WERI-Rb-1 (cell line): ENCODE data around the gene SETD5.

Experiments
- DNase-seq: peaks from one replicate; pipeline ENCODE4 v3.0.0-alpha.2; 2020
- H3K27ac ChIP-seq: fragments of 250-450 bp; sonication (Bioruptor Pico); 2 replicates; pipeline ENCODE4 v1.5.1; 2020; ENCODE audit warnings: mild to moderate bottlenecking, moderate library complexity
- H3K27me3 ChIP-seq: fragments of 250-450 bp; sonication (Bioruptor Pico); 2 replicates; pipeline ENCODE4 v1.5.1; 2021; ENCODE audit warnings: mild to moderate bottlenecking, low read depth, moderate library complexity; ENCODE audit not compliant: insufficient read depth, severe bottlenecking
- H3K36me3 ChIP-seq: fragments of 250-450 bp; sonication (Bioruptor Pico); 2 replicates; pipeline ENCODE4 v1.5.1; 2020; ENCODE audit warnings: mild to moderate bottlenecking, moderate library complexity
- H3K4me3 ChIP-seq: 2 replicates; pipeline ENCODE4 v1.5.1; 2011; ENCODE audit warnings: low read depth, mild to moderate bottlenecking, control low read depth, low read length
- H3K9me3 ChIP-seq: fragments of 250-450 bp; sonication (Bioruptor Pico); 2 replicates; pipeline ENCODE4 v1.5.1; 2021; ENCODE audit warnings: mild to moderate bottlenecking, moderate library complexity; ENCODE audit not compliant: severe bottlenecking
- CTCF ChIP-seq: IDR thresholded peaks from 2 replicates; pipeline ENCODE4 v1.5.1; 2011; ENCODE audit warnings: low read depth, mild to moderate bottlenecking, control low read depth, inconsistent platforms, low read length

Gene SETD5

GRCh38 chr3:9452417-9452816 lies 55.0 kb downstream of the SETD5 start:
- TF ChIP-seq CTCF = no peak
- Histone ChIP-seq H3K27ac (no peak overlapping the region), H3K36me3 (peaks cover 93% of the 10 kb centered on the region), H3K9me3 (no peaks in the 10 kb centered on the region), H3K27me3 (no peaks in the 10 kb centered on the region), H3K4me3 (no peak overlapping the region)
- DNase-seq = no peak

GRCh38 chr3:9455596-9456131 lies 58.2 kb downstream of the SETD5 start:
- no peak overlapping the region for H3K27ac ChIP-seq
- peaks cover 85% of the 10 kb centered on the region for H3K36me3 ChIP-seq
- H3K27me3 ChIP-seq = no peaks in the 10 kb centered on the region
- no peak for DNase-seq
- TF ChIP-seq CTCF = no peak
- H3K9me3 ChIP-seq = no peaks in the 10 kb centered on the region
- no peak overlapping the region for H3K4me3 ChIP-seq

- H3K9me3 ChIP-seq = no peaks in the 10 kb centered on the region
- H3K4me3 ChIP-seq = no peak overlapping the region
- no peak for TF ChIP-seq CTCF
- no peak overlapping the region for H3K27ac ChIP-seq
- peaks cover 97% of the 10 kb centered on the region for H3K36me3 ChIP-seq
- H3K27me3 ChIP-seq = no peaks in the 10 kb centered on the region
- DNase-seq = no peak
These were observed 70.0 kb downstream of the SETD5 start for GRCh38 chr3:9467451-9467850.

- no peaks in the 10 kb centered on the region for H3K9me3 ChIP-seq
- no peak for DNase-seq
- TF ChIP-seq CTCF = no peak
- H3K27me3 ChIP-seq = no peaks in the 10 kb centered on the region
- H3K27ac ChIP-seq = no peak overlapping the region
- H3K4me3 ChIP-seq = no peak overlapping the region
- H3K36me3 ChIP-seq = peaks cover 98% of the 10 kb centered on the region
These were observed 71.0 kb downstream of the SETD5 start for GRCh38 chr3:9468460-9468859.

GRCh38 chr3:9469986-9470385 lies 72.6 kb downstream of the SETD5 start:
- no peak for DNase-seq
- Histone ChIP-seq H3K4me3 (no peak overlapping the region), H3K9me3 (no peaks in the 10 kb centered on the region), H3K36me3 (peaks cover 99% of the 10 kb centered on the region), H3K27ac (no peak overlapping the region), H3K27me3 (no peaks in the 10 kb centered on the region)
- no peak for TF ChIP-seq CTCF

GRCh38 chr3:9473496-9474065 lies 76.2 kb downstream of the SETD5 start:
- Histone ChIP-seq H3K36me3 (peaks cover 94% of the 10 kb centered on the region), H3K4me3 (no peak overlapping the region), H3K27ac (no peak overlapping the region), H3K9me3 (no peaks in the 10 kb centered on the region), H3K27me3 (no peaks in the 10 kb centered on the region)
- no peak for TF ChIP-seq CTCF
- DNase-seq = no peak
